ENCODE measurements around the gene TXNDC5.

The TXNDC5 gene

DNA sequence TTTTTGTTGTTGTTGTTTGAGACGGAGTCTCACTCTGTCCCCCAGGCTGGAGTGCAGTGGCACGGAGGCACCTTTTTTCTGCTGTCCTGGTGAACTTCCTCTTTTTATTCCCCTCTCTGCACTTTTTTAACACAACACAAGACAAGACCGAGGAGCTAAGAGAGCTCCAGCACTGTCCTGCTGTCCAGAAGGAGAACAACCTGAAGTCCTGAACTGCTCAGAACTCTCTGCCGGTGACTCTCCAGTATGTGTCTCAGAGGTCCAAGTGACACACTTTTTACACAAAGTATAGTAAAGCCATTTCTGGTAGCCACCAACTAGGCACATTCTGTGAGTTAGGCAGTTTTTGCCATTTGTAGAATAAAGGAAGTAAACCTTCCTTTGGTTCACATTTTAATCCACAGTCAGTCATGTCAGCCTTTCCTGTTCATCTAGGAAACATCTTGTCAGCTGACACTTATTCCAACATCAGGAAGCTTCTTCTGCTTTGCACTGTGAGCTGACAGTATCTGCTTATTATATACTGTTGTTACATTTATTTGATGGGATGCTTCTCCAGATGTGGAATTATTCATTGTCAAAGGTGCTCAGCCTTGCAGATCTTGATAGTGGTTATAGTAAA lies 28.1 kb upstream of the TXNDC5 start (continued):
- TF ChIP-seq, protein P1, sequence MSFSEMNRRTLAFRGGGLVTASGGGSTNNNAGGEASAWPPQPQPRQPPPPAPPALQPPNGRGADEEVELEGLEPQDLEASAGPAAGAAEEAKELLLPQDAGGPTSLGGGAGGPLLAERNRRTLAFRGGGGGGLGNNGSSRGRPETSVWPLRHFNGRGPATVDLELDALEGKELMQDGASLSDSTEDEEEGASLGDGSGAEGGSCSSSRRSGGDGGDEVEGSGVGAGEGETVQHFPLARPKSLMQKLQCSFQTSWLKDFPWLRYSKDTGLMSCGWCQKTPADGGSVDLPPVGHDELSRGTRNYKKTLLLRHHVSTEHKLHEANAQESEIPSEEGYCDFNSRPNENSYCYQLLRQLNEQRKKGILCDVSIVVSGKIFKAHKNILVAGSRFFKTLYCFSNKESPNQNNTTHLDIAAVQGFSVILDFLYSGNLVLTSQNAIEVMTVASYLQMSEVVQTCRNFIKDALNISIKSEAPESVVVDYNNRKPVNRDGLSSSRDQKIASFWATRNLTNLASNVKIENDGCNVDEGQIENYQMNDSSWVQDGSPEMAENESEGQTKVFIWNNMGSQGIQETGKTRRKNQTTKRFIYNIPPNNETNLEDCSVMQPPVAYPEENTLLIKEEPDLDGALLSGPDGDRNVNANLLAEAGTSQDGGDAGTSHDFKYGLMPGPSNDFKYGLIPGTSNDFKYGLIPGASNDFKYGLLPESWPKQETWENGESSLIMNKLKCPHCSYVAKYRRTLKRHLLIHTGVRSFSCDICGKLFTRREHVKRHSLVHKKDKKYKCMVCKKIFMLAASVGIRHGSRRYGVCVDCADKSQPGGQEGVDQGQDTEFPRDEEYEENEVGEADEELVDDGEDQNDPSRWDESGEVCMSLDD (tag by site-specific recombination; IDR thresholded peaks at IDR 0.05) = no peak

DNA sequence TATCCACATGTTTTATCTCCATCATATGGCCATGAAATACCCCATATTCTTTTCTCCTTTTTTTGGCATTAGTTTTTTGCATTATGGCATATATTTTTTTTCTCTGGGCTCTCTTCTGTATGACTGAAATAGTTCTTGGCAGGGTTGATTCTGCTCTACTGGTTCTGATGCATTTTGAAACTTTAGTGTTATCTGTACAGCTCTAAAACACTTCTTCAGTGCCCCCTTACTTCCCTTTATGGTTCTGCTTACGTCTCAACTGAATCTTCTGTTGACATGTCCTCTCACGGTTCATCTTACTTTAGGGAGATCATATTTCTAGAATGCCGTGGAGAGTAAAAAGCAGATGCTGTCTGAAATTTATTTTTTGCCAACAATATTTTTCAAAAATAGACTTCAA lies 23.2 kb upstream of the TXNDC5 start:
- ChIA-PET CTCF (interaction anchor here (0.8 kb wide), 1 partner anchor 34 kb away, joined by 4 read pairs; no protein-coding TSS in a partner anchor), POLR2A (no interaction called here)

DNA sequence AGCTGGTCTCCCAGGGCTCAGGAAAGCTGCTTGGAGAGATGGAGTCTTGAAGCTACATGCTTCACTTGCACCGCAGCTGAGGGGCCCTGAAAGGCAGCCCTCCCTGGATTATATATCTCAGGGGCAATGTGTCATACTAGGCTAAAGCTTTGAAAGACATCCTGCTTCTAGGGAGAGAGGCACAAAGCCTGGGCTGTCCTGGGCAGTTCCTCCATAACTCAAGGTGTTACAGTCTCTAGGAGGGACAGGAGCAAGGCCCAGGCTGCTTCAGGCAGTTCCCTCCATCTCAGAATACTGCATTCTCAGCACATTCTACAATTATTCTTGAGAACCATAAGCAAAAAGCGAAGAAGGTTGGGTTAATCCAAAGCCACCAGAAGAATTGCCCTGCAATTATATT lies 22.0 kb upstream of the TXNDC5 start:
- no peaks in the 10 kb centered on the region for H3K4me1 ChIP-seq (ENCODE audit: control insufficient read depth, insufficient read depth, low read length)
- ChIA-PET CTCF (interaction anchor here (0.6 to 0.8 kb wide), 2 partner anchors 33 to 204 kb away, joined by 3 to 4 read pairs; no protein-coding TSS in a partner anchor), POLR2A (interaction anchor here (0.7 kb wide), 2 partner anchors 38 to 208 kb away, joined by 3 read pairs; no protein-coding TSS in a partner anchor)
- H3K36me3 ChIP-seq (ENCODE audit: control insufficient read depth in 2 of 2, insufficient read depth in 1 of 2, low read length in 2 of 2) = no peaks in the 10 kb centered on the region
- H3K9me3 ChIP-seq (ENCODE audit: control insufficient read depth, insufficient read depth, low read depth, low read length) = no peaks in the 10 kb centered on the region
- no peak overlapping the region for H3K27ac ChIP-seq (ENCODE audit: extremely low read depth, low read depth, low read length)
- no peak overlapping the region for H3K4me3 ChIP-seq (ENCODE audit: low read depth, low read length)
- TF ChIP-seq ZNF785 (tag by site-specific recombination; IDR thresholded peaks at IDR 0.05) = no peak
- no peak for TF ChIP-seq ZNF239 (tag by site-specific recombination; IDR thresholded peaks at IDR 0.05)
- TF ChIP-seq, protein P2, sequence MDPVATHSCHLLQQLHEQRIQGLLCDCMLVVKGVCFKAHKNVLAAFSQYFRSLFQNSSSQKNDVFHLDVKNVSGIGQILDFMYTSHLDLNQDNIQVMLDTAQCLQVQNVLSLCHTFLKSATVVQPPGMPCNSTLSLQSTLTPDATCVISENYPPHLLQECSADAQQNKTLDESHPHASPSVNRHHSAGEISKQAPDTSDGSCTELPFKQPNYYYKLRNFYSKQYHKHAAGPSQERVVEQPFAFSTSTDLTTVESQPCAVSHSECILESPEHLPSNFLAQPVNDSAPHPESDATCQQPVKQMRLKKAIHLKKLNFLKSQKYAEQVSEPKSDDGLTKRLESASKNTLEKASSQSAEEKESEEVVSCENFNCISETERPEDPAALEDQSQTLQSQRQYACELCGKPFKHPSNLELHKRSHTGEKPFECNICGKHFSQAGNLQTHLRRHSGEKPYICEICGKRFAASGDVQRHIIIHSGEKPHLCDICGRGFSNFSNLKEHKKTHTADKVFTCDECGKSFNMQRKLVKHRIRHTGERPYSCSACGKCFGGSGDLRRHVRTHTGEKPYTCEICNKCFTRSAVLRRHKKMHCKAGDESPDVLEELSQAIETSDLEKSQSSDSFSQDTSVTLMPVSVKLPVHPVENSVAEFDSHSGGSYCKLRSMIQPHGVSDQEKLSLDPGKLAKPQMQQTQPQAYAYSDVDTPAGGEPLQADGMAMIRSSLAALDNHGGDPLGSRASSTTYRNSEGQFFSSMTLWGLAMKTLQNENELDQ (tag by site-specific recombination; IDR thresholded peaks at IDR 0.05; ENCODE audit: low read depth) = no peak
- TF ChIP-seq ZNF426 (tag by site-specific recombination; IDR thresholded peaks at IDR 0.05) = no peak
- TF ChIP-seq ZNF658 (tag by site-specific recombination; IDR thresholded peaks at IDR 0.05) = no peak
- TF ChIP-seq, protein P3, sequence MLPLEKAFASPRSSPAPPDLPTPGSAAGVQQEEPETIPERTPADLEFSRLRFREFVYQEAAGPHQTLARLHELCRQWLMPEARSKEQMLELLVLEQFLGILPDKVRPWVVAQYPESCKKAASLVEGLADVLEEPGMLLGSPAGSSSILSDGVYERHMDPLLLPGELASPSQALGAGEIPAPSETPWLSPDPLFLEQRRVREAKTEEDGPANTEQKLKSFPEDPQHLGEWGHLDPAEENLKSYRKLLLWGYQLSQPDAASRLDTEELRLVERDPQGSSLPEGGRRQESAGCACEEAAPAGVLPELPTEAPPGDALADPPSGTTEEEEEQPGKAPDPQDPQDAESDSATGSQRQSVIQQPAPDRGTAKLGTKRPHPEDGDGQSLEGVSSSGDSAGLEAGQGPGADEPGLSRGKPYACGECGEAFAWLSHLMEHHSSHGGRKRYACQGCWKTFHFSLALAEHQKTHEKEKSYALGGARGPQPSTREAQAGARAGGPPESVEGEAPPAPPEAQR (tag by site-specific recombination; IDR thresholded peaks at IDR 0.05) = no peak
- TF ChIP-seq ZBTB8A (tag by site-specific recombination; IDR thresholded peaks at IDR 0.05) = no peak
- TF ChIP-seq ZEB2 (tag by site-specific recombination; IDR thresholded peaks at IDR 0.05) = no peak
- no peak for TF ChIP-seq ZNF48 (tag by site-specific recombination; IDR thresholded peaks at IDR 0.05)
- TF ChIP-seq ZNF626 (tag by site-specific recombination; IDR thresholded peaks at IDR 0.05) = no peak
- no peak for TF ChIP-seq ZNF660 (tag by site-specific recombination; IDR thresholded peaks at IDR 0.05)

More for the DNA sequence above, 23.2 kb upstream of the TXNDC5 start:
- TF ChIP-seq ZBTB7A (tag by site-specific recombination; IDR thresholded peaks at IDR 0.05; ENCODE audit: low read depth) (no peak), ZNF830 (tag by site-specific recombination; IDR thresholded peaks at IDR 0.05; ENCODE audit: low read depth) (no peak), GLI2 (tag by site-specific recombination; IDR thresholded peaks at IDR 0.05; ENCODE audit: borderline replicate concordance, low read depth) (no peak), KLF9 (tag by site-specific recombination; IDR thresholded peaks at IDR 0.05; ENCODE audit: low read depth) (no peak), ZNF423 (tag by site-specific recombination; IDR thresholded peaks at IDR 0.05) (no peak), ZFP37 (tag by site-specific recombination; IDR thresholded peaks at IDR 0.05) (no peak), ZBTB20 (tag by site-specific recombination; IDR thresholded peaks at IDR 0.05) (no peak), ZNF302 (tag by site-specific recombination; IDR thresholded peaks at IDR 0.05; ENCODE audit: low read depth) (no peak), REPIN1 (tag by site-specific recombination; IDR thresholded peaks at IDR 0.05; ENCODE audit: low read depth) (no peak), ZNF549 (tag by site-specific recombination; IDR thresholded peaks at IDR 0.05) (no peak), ZNF16 (tag by site-specific recombination; IDR thresholded peaks at IDR 0.05; ENCODE audit: low read depth) (no peak), ZFHX2 (tag by site-specific recombination; conservative IDR thresholded peaks at IDR 0.05) (no peak)
- TF ChIP-seq, protein P4, sequence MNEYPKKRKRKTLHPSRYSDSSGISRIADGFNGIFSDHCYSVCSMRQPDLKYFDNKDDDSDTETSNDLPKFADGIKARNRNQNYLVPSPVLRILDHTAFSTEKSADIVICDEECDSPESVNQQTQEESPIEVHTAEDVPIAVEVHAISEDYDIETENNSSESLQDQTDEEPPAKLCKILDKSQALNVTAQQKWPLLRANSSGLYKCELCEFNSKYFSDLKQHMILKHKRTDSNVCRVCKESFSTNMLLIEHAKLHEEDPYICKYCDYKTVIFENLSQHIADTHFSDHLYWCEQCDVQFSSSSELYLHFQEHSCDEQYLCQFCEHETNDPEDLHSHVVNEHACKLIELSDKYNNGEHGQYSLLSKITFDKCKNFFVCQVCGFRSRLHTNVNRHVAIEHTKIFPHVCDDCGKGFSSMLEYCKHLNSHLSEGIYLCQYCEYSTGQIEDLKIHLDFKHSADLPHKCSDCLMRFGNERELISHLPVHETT (tag by site-specific recombination; IDR thresholded peaks at IDR 0.05) = no peak
- TF ChIP-seq, protein P5, sequence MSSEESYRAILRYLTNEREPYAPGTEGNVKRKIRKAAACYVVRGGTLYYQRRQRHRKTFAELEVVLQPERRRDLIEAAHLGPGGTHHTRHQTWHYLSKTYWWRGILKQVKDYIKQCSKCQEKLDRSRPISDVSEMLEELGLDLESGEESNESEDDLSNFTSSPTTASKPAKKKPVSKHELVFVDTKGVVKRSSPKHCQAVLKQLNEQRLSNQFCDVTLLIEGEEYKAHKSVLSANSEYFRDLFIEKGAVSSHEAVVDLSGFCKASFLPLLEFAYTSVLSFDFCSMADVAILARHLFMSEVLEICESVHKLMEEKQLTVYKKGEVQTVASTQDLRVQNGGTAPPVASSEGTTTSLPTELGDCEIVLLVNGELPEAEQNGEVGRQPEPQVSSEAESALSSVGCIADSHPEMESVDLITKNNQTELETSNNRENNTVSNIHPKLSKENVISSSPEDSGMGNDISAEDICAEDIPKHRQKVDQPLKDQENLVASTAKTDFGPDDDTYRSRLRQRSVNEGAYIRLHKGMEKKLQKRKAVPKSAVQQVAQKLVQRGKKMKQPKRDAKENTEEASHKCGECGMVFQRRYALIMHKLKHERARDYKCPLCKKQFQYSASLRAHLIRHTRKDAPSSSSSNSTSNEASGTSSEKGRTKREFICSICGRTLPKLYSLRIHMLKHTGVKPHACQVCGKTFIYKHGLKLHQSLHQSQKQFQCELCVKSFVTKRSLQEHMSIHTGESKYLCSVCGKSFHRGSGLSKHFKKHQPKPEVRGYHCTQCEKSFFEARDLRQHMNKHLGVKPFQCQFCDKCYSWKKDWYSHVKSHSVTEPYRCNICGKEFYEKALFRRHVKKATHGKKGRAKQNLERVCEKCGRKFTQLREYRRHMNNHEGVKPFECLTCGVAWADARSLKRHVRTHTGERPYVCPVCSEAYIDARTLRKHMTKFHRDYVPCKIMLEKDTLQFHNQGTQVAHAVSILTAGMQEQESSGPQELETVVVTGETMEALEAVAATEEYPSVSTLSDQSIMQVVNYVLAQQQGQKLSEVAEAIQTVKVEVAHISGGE (tag by site-specific recombination; conservative IDR thresholded peaks at IDR 0.05; ENCODE audit: low read depth) = no peak
- H3K27ac ChIP-seq (ENCODE audit: extremely low read depth, low read depth, low read length) = no peak overlapping the region
- no peaks in the 10 kb centered on the region for H3K4me1 ChIP-seq (ENCODE audit: control insufficient read depth, insufficient read depth, low read length)
- no peaks in the 10 kb centered on the region for H3K36me3 ChIP-seq (ENCODE audit: control insufficient read depth in 2 of 2, insufficient read depth in 1 of 2, low read length in 2 of 2)
- no peak overlapping the region for H3K4me3 ChIP-seq (ENCODE audit: low read depth, low read length)
- H3K9me3 ChIP-seq (ENCODE audit: control insufficient read depth, insufficient read depth, low read depth, low read length) = no peaks in the 10 kb centered on the region

All from HEK293 (cell line).